Hematopoietic multipotent progenitor cell treated with erythropoietin and hydrocortisone succinate and interleukin-3 and kit ligand, for 15 days (in vitro differentiated cells): ENCODE results near the gene MPRIP.

Experiments used
- DNase-seq: peaks from one replicate; pipeline ENCODE4 v3.0.0-alpha.2; 2015; ENCODE audit warnings: low spot score

MPRIP gene

GRCh38 chr17:17067257-17067656 is 25.0 kb downstream of the MPRIP start:
- no peak for DNase-seq

- no peak for DNase-seq
Measured at GRCh38 chr17:17069849-17070248, 27.6 kb downstream of the MPRIP start.

DNA sequence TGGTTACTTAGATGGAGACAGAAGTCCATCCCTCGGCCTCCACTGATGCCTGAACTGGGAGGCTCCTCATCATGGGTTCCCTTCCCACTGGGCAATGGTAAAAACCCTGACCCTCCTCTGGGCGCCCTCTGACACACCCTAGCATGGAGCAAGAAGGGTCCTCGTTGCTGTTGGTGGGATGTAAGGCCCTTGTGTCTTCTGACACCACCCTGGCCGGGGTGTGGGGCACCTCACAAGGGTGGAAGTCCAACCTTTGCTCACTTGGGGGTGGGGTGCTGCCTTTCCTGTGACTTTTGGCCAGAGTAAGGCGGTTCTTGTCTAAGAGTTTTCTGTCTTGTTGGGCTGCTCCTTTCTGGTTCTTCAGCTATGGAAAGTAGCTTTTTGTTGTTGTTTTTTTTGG is 28.7 kb downstream of the MPRIP start:
- no peak for DNase-seq

DNA sequence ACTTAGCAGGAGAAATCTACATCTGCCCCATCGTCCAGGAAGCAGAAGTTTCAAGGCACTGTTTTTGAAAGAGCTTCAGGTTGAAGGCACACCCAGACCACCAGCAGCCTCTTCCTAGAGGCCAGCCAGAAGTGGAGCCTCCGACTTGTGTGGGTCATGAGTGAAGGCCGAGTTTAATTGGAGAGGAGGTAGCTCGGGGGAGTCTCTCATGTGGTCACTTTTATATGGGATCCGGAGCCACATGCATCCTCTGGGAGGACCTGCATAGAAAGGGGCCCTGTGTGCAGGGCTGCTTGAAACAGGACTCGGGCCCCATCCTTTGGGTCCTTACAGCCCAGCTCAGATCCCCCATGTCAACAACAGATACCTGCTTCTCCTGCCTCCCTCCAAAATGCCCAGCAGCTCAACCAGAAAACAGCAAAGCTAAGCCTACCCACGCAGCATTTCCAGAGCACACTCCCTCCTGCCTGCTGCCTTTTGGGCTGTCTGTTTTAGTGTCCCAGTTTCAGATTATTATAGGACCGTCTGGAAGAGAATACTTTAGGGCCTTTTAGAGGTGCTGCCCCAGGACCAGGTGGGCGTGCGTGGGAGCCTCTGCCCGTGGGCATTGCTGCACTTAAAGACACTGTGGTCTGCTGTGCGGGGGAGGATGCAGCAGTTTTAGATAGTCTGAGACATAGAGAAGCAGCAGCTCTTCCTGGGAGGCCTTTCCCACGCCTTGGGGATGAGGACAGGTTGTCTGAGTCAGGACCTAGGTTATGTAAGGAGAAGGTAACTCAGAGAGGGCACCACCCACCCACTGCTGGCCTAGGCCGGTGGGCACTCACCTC is 29.5 kb downstream of the MPRIP start:
- no peak for DNase-seq

GRCh38 chr17:17072546-17072945 is 30.3 kb downstream of the MPRIP start:
- DNase-seq: no peak

DNA sequence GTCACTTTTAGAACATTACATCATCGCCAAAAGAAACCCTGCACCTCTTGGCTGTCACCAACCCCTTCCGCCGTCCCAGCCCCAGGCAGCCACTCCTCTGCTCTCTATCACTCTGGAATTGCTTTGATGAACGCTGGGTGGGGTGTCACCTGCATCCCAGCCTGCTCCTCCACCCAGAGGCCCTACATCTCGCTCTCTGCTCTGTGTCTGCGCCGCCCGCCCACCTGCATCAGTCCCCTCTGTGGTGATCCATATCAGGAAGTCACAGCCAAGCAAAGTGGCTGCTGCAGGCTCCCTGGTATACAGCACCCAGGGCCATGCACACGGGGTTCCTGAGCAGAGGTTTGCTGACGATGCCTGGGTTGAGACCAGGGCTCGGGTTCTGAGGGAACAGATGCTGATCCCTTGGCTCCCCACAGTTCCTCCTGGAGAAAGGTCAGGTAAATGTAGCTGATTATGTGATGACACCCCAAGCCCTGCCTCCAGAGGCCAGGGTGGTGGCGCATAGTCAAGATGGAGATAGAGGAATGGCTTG is 30.8 kb downstream of the MPRIP start:
- no peak for DNase-seq

DNA sequence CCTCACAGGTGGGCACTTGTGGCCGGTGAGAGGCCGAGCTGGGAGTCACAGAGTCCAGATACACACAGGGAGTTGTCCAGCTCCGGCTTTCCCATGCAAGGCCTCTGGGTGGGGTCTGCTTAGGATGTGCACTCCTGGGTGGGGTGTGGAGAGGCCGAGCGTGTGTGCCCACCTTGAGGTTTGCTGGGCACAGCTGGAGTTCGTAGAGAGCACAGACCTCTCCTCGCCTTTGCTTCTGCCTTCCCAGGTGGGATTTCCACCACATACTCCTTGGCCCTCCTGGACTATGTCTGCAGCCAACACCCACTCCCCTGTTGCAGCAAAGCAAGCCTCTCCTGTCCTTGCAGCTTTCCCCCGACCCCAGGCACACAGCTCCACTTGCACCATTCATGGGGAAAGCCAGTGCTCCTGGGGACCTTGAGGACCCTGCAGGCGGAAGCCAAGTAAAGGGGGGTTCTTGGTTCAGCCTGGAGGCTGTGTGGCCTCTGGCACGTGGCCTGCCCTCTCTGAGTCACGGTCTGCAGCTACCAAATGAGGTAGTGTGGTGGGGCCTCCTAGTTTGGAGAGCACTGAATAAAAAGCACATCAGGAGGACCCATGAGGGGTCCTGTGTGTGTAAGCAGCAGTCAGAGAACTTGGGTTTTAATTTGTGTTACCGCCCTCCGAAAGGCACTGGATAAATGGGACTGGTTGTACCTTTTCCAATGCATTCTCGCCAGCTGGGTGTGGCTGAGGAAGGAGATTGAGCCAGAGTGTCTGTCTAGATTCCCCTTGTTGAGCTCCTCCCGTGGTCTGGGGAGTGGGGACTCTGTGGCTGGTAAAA is 31.5 kb downstream of the MPRIP start:
- DNase-seq: no peak

GRCh38 chr17:17075125-17075781 is 33.0 kb downstream of the MPRIP start:
- no peak for DNase-seq

- DNase-seq: no peak
Measured at GRCh38 chr17:17076066-17076465, 33.8 kb downstream of the MPRIP start.

DNA sequence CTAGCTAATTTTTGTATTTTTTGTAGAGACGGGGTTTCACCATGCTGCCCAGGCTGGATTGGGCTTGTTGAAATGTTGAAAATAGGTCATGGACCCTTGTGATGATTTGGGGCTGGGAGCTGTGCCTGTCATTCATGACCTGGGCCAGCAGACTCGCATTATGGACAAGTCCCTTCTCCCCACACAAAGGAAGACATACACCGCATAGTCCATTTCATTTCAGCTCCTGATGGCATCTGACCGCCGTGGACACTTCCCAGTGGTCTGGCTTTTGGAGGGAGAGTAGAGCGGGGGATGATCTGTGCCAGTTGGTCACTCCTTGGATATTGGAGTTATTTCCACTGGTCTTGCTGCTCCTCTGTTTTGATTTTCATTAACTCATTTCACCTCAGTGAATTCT is 34.8 kb downstream of the MPRIP start:
- DNase-seq: no peak

DNA sequence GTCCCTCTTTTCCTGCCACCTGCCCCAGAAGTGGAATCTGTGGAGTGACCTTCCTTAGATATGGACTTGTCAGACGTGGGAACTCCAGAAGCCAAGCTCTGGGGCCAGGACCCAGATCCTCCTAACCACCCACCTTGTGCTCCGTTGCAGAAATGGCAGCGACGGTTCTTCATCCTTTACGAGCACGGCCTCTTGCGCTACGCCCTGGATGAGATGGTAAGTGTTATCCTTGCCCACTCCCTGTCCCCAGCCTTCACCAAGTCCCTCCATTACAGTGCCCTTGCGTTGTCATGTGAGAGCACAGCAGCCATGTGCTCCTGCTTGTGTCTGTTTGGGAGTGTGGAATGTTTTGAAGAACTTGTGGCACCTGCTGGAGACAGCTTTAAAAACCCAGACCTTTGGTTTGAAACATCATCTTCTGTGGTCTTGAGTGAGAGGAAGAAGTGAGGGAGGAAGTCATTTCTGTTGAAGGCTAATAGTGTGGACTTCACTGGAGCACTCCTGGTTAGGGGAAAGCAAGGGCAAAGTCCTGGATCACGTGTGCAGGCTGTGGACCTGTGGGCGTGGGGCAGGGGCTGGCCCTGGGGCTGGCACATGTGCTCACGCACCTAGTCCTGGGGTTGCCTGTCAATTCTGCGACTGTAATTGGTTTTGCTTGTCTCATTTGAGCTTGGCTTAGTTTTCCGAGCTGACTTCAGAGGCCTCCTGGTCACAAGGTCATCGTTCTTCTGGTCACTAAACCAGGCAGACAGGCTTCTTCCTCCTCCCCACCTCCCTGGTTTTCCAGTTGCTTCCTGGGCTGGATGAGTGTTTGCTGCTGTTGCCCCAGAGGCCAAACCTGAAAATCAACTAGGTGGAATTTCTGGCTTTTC is 35.8 kb downstream of the MPRIP start:
- no peak for DNase-seq

- DNase-seq: no peak
Measured at GRCh38 chr17:17078832-17079231, 36.6 kb downstream of the MPRIP start.

- DNase-seq: no peak
Measured at GRCh38 chr17:17079336-17079735, 37.1 kb downstream of the MPRIP start.

GRCh38 chr17:17079761-17080160 is 37.5 kb downstream of the MPRIP start:
- no peak for DNase-seq

DNA sequence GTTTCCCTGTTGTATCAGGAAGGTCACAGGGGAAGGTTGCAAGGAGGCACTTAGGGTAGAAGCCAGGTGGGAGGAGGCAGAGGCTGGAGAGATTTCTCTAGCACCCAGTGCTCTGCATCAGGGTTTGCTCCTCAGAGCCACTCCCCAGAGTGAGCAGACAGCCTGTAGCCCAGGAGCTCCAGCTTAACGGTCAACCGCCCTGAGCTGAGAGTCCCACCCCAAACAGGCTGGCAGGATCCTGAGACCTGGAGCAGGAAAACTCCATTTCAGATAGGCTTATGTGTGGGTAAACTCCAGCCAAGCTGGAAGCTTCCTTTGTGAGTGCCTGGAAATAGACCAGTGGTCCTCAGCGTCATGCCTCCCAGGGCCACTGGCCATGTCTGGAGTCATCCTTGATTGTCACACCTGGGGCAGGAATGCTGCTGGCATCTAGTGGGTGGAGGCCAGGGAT is 37.9 kb downstream of the MPRIP start:
- no peak for DNase-seq

DNA sequence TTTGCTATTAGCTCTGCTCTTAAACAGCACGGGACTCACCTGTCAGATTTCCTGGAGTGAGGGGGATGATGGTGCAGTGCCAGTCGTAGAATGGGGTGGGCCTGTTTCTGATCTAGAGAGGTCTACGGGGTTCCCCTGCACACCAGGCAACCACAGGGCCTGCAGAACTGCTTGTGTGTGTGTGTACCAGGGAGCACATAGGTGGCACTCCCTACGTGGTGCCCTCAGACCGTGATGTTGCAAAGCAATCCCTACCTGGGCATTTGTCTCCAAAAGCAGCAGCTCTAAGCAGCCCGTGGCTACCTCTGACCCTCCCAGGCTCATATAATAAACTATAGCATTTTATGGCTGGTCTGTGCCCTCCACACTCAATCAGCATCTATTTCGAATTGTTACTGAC is 38.5 kb downstream of the MPRIP start:
- DNase-seq: no peak

DNA sequence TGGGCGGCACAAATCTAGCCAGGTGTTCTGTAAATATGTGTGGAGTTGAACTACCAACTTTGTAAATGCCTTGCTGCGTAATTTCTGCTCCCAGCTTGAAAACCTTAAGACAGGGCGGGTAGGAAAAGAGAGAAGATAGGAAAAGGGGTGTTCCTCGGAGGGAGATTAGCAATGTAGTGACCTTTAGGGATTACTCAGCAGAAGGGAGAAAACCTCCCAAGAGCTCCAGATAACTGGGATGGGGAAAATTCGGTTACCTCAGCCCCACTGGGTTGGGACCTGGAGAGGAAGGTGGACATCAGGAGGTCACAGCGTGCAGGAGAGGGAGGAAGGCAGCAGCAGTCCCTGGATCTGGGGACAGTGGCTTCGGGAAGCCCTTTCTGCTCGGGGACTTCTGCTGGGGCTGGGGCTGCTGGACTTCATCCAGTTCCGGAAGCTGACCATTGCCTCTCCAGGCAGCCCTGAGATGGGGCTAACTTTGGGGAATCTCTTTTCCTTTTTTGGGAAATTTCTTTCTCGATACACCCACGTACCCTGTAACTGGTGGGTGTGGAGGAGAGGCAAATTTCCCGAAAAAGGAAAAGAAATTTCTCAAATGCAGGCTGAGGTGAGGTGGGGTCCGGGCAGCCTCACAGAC is 39.2 kb downstream of the MPRIP start:
- no peak for DNase-seq

- no peak for DNase-seq
Measured at GRCh38 chr17:17082878-17083277, 40.6 kb downstream of the MPRIP start.

GRCh38 chr17:17084317-17084835 is 42.1 kb downstream of the MPRIP start:
- no peak for DNase-seq

DNA sequence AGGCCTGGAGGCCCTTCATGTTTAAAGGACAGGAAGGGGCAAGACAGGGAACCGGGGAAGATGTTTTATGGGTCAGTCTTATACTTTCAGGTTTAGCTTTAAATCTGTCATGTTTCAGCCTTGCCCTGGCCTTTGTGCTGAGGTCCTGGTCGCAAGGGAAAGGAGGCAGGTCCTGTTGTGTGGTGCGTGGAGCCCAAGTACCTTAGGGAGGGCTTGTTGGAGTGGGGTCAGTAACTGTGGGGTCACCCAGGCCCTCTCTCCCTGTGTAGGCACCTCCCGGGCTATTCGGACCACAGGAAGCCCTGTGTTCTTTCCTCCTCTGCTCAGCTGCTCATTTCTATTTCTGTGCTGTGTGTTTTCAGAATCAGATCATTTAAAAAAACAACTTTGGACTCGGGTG is 42.7 kb downstream of the MPRIP start:
- no peak for DNase-seq

GRCh38 chr17:17086585-17086984 is 44.3 kb downstream of the MPRIP start:
- no peak for DNase-seq
